Measurements from ENCODE around the gene LLCFC1.

LLCFC1 gene

DNA sequence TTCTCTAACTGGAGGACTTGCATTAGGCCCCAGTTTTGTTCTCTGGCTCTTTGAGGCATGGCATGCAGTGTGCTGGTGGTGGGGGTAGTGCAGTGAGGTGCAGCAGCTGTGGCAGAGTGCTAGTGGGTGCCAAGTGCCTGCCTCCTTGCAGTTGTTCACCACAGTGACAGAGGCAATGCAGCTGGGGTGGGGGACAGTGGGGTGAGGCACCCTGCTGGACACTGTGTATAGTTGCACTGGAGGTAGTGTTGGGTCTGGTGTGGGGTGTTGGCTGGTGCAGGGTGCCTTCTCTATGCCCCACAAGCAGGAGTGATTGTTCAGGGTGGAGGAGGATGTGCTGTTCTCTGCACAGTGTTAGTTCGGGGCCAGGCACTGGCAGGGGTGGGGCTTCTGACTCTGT is 44.5 kb downstream of the LLCFC1 start:
- in situ Hi-C loops (cut with HindIII; ENCODE audit: low sequenced_read_pairs) = no loop called here

- in situ Hi-C loops (cut with HindIII; ENCODE audit: low sequenced_read_pairs) = no loop called here
These were observed 45.0 kb downstream of the LLCFC1 start for GRCh38 chr7:142984297-142984696.
